DMS79 treated with DMSO at 0.1 percent for 48 hours (cell line): Measurements from ENCODE around the gene CHST8.
A peak's percentile ranks its signal among the peaks of the same experiment; 100 is the strongest.
"Not testable (repeated sequence)": the region's sequence is repeated elsewhere in the genome, so short reads cannot be mapped to it uniquely, and the experiment has no call there.

Experiments used
- DNase-seq: peaks from one replicate; lab custom pipeline; 2025; lab: John Stamatoyannopoulos, UW

Gene CHST8

DNA sequence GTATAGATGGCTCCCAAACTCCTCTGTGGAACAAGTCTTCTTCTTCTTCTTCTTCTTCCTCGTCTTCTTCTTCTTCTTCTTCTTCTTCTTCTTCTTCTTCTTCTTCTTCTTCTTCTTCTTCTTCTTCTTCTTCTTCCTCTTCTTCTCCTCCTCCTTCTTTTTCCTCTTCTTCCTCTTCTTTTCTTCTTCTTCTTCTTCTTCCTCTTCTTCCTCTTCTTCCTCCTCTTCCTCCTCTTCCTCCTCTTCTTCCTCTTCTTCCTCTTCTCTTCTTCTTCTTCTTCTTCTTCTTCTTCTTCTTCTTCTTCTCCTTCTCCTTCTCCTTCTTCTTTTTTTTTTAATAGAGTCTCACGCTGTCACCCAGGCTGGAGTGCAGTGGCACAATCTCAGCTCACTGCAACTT lies 3.4 kb upstream of the CHST8 start:
- not testable (repeated sequence) for DNase-seq

DNA sequence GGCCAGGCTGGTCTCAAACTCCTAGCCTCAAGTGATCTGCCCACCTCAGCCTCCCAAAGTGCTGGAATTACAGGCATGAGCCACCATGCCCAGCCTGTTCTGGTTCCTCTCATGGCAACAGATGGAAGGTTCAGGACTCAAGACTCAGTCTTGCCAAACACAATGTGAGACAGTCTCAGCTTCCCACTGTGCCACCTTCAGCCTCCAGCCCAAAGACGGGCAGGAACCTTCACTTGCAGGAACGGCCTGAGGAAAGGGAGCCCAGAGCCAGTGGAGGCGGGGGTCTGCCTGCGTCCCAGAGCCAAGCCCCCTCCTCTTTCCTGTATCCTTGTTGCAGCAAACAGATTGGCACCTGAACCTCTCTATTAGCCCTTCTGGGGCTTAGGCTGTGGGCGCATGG lies 2.9 kb upstream of the CHST8 start:
- no peak for DNase-seq

DNA sequence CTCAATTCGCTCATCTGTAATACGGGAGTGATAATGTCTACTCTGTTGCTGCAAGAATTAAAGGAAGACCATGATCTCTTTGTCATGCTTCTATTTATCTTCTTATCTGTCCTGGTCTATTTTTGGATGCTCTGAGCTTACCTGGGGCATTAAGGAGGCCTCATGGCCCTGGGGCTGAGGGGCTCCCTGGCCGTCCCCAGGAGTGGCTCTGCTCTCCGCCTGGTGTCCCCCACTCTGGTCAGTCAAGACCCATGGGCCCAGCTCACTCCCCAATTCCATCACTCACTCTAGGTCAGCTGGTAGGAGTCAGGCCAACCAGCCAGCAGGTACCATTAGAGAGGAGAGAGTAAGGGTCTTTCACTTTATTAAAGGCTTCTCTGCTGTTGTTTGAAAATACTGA lies 1.1 kb upstream of the CHST8 start:
- no peak for DNase-seq

DNA sequence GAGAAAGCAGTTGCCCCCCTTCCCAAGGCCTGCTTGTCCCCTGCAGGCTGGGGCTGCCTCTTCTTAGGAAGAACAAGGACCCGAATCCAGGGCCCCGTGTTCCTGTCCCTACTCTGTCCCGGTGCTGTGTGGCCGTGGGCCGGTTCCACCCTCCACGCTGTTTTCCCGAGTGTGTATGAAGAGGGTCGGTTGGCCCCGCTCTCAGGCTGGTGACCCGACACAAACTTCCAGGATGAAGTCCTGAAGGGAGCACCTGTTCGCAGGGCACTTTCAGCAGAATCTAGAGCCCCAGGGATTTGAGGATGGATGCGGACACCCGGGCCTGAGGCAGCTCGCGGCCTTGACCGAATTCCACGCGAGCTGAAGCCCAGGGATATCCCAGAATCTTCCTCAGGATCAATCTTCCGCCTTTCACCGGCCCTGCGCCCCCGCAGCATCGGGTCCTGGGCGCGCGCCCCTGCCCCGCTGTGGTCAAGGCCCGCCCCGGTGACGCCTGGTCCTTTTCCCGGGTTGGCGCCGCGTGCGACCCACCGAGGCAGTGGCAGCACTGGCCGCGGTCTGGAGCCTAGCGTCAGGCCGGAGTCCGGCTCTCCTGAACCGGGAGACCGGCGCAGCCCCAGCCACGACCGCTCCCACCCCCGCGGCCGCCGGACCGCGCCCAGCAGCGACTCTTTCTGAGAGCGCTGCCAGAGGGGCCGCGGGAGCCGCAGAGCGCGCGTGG lies 528 bp upstream of the CHST8 start:
- DNase-seq = no peak

DNA sequence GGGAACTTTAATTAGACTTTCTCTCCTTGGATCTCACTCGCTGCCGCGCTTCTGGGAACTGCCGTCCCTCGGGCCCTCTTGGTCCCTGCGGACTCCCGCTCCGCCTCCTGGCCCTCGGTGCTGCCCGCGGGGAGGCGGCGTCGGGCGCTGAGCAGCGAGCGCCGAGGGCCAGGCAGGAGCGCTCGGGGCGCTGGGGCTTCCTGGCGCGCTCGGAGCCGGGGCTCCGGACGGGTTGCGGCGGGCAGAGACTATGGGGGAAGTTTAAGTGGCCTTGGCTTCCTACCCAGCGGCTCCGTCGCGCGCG lies 704 bp downstream of the CHST8 start:
- no peak for DNase-seq

DNA sequence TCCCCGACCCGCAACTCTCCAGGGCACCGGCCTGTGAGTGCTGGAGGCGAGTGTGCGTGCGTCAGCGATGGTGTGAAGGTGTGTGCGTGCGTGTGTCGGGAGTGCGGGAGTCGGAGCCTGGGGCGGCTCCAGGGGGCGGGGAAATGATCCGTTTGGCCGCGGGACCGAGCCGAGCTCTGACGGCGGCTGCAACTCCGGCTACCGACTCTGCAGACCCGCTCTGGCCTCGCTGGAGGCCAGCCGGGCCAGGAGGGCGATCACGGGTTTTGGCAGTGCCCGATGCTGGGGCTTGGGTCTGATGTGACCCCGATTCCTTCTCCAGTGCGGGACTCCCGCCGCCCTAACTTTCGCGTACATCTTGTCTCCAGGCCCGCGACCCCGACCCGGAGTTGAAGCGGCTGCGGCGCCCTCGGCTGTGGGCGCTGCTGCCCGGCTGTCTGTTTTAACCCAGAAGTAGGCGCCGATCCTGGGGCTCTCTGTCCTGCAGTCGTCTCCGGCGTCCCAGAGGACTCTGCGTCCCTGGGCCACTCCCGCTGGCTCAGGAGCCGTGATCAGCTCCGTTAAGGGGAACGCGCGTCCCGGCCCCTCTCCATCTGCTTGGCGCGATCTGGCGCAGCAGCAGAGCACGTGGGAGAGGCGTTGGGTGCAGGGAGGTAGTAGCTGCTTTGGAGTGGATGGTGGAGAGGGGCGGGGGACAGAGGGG lies 1.2 kb downstream of the CHST8 start:
- DNase-seq = peak; percentile 15

DNA sequence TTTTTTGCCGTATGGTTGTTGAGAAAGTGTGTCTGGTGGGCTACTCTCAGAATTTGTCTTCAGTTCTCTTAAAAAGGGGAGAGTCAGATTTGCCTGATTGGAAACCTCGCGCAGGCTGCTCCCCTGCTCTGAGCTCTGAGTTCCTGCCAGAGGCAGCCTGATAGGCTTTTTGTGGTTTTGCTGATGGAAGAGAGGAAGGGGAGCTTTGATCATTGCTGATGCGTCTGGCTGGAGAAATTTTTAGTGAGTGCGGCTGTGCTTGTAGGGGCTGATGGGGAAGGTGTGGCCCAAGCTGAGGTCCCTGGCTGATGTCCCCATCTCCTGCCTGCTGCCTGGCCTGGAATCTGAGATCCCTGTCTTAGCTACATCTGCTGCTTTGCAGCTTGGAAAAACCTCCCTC lies 2.8 kb downstream of the CHST8 start:
- no peak for DNase-seq

DNA sequence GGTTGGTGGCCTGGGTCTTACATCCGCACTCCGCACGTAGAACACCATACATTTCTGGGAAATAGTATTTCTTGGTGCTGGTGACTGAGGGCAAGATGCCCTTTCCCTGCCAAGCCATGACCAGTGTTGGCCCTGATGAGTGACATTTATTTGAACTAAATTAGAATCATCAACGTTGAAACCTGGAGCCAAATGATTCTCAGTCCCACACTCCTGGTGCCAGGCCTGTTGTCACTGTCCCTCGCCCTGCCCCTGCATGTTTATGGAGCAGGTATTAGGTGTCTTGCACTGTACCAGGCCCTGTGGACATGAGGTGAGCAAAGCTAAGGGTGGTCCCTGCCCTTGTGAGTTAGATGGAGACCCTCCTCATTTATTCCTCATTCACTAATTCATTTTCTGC lies 5.8 kb downstream of the CHST8 start:
- DNase-seq = no peak

DNA sequence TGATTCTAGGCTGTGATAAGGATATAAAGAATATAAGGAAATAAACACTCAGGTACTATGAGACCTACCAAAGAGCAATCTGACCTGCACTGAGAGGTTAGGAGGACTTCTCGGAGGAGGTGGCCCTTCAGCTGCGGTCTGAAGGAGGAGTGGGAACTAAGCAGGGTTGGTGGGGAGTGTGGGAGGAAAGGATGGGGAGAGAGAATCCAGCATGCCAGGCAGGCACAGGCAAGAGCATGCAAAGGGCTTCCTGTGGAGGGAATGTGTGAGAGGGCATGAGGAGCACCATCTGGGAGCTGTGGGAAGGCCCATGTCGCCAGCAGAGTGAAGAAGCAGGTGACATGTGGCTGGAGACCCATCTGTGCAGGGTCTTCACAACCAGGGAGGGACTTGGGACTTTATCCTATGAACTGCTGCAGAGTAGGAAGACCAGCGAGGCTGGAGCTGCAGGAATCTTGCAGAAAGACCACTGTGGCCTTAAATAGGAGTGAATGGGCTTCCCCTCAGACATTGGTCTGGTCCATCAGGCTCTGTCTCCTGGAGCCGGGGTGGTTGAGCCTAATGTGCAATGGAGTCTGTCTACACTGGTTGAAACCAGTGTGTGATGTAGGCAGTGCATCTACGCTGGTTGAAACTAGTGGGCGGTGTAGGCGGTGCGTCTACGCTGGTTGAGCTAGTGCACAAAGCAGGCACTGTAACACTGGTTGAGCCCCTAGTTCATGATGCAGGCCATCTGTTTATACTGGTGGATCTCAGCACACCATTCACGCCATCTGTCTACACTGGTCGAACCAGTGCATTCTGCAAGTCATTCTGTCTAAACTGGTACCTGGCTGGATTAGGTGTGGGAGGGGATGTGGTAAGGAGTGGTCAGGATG lies 6.4 kb downstream of the CHST8 start:
- no peak for DNase-seq

DNA sequence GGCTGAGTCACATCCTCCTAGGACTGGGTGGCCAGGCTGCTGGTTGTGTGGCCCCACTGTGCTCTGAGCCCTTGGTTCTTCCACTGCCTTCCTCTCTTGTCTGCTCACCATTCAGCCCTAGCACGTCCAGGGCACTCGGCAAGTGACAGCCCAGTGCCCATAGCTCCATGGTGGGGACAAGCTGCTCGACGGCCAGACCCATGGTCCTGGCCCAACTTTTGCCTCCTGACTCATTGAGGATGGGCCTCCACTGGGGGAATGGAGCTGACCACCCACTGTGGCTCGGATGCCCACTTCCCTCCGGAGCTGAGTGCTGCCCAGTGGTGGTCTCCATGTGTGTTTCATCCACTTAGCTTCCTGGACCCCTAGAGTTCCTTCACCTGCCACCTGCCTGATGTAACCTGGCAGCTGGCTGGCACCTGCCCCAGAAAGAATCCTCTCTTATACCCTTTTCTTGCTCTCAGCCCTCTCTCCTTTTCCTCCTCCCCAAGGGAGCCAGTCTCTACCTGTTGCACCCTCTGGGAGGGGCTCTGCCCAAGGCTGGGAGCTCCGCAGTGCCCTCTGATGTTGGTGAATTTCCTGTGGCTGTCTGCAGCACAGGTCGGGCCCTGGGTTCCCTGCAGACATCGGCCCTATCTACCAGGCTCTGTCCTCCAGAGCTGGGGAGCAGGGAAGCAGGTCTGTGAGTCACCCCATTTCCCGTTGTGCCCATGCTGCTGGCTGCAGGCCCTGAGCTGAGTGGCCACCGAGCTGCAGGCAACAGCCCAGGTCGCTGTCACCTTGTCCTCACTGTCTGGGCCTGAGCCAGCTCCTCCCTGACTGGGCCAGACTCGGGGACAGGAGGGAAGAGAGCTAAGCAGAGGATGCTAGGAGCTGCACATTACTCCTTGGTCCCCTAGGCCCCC lies 7.4 kb downstream of the CHST8 start:
- no peak for DNase-seq

DNA sequence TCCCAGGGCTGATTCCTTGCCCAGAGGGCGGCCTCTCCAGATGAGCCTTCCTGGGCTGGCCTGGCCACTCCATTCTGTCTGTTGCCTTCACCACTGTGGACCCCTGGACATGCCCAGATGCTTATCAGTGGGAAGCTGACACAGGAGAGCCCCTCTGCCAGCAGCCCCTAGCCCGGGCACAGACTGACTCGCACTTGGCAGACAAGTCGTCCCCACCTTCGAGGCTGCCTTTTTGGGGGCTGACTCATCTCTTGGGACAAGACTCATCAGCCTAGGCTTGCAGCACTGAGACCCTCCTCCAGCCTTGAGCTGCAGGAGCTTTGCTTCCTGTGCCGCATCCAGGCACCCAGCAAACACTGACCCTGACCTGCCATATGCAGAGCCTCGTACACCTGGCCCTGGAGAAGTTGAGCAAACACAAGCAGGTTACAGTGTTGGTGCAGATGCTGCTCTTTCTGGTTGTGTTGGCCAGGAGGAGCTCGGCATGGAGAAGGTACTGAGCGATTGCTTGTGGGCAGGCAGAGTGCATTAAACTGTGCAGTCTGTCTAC lies 8.1 kb downstream of the CHST8 start:
- DNase-seq = no peak

DNA sequence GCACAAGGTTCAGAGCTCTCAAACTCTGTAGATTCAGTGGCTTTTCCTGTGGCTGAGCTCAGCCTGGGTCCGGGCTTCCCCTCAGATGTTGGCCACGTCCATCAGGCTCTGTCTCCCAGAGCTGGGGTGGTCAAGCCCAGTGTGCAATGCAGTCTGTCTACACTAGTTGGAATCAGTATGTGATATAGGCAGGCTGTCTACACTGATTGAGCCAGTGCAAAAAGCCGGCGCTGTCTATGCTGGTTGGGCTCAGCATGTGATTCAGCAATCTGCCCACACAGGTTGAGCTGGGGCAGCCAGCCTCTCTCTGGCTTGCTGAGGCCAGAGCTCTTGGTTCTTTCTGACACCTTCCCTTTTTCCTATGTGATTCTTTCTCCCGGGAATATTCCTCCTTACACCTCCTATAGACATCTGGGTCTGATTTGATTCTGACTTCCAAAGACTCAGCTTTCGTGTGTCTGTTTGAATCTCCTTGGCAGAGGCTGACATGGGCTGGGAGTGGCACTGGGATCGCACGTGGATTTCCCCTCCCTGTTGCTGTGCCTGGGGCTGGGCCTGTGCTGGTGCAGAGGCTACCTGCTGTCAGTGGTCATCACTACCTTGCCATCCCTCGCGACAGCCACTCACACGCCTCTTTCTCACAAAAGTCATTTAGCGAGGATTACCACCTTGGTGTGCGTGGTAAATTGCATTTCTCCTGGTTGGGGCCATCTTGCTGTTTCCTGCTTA lies 9.3 kb downstream of the CHST8 start:
- no peak for DNase-seq

DNA sequence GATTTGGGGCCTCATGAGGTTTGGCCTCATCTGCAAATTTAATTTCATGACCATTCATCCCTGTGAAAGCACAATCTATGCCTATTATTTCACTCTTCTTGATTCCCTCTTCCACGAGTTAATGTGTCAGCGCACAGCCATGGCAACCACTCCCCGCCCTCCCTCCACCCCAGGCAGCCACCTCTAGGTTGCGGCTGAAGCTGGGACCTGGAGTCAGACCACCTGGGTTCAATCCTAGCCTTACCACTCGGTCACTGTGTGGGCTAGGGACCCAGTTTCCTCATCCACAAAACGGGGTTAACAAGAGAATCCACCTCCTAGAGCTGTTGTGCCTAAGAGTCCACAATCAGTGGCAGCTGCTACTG lies 9.8 kb downstream of the CHST8 start:
- no peak for DNase-seq

DNA sequence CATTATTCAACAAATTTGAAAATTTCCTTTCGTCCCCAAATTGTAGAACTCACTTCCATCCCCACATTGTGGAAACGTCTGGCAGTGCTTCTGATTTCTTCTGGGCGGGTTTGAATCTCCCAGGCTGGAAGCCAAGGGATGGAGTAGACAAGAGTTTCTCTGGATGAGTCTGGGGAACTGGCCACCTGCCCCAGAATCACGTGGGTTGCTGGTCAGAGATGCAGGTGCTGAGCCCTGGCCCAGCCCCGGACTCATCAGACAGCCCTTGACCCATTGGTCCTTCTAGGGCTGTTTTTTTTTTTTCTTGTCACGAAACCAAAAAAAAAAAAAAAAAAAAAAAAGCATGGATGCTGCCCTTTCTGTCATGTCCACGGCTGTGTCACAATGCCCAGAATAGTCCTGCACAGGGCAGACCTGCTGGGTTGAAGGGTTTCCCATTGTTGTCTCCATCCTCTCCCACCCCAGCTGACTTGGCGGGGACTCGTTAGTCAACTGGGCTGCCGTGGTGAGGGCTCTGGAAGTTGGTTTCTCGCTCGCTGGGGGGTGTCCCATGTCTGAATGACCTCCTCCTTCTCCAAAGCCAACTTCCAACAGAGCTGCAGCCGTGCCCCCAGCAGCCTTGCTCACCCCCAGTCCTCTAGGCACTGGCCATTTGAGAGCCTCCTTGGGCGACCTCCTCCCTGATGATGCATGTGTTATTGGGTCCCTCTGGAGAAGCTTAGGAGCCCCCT lies 12.8 kb downstream of the CHST8 start:
- no peak for DNase-seq

DNA sequence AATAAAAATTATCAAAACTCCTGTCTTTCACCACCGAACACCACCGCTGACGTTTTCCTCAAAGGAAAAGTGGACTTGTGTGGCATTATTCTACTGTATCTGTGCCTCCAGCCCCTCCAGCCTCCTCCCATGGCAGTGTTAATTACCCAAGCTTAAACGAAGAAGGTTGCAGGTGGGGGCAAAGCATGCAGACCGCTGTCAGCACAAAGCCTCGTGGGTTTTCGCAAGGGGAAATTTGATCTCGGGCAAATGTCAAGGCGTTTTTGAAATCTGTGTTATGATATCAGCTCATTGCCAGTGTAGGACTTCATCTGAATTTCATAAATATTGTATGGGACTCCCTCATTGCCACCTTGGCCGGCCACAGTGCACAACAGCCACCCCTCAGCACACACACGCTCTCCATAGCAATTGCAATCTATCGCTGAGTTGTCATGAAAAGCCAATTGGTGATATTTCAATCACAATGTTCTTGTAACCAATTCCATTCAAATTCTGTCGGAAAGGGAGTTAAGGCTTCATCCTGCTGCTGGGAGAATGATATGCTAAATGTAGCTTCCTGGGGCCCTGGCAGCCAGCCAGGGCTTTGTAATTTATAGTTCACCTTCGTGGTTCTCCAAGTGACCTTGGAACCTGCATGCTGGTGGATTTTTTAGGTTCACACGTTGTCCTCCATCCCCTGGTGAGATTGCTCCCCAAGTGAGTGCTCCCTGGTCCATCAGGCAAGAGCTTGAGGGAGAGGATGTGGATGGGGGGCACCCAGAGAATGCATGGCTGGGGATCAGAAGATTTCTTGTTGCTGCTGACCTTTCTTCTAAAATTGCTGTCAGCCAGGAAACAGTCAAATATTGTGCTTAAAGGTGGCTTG lies 16.6 kb downstream of the CHST8 start:
- no peak for DNase-seq

DNA sequence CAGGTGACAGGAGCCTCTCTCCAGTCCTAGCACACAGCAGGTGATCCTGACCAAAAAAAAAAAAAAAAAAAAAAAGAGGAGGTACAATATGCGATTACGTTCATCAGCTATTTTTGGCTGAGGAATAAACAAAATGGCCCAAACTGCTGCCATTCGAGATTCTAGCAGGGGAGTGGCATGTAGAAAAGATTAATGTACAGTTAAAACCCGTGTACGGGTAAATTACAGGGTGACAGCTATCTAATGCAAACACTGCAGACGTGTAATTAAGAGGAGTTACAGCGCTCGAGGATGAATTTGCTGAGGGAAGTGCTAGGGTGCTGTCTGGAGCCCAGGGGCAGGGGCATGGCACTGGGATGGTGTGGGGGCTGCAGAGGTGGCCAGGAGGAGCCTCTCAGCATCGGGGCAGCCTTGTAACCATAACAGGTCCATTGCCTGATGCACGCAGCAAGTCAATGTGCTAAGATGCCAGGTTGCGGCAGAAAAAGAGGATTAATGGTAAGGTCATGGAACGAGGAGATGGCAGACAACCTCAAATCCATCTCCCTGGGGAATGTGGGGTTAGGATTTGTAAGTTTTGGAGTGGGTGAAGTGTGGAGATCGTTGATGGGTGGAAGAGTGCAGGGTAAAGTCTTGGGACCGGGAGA lies 17.4 kb downstream of the CHST8 start:
- peak; percentile 28 for DNase-seq

DNA sequence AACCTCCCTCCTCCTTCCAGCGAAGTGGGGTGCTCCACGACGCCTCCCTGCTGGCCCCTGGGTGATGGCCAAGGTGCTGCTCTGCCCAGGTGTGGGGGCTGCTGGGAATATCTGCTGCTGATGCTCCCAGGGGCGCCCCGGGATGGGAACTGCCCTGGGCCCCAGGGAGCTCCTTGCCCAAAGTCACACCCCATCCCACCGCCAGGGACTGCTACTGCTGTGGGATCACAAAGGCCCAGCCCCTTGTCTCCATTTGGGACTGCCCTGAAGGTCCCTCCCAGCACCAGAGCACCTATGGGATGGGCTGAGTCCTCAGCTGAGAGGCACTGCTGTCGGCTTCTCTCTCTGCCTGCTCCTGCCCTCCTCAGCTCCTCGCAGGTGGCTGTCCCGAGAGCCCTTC lies 19.0 kb downstream of the CHST8 start:
- DNase-seq = no peak

DNA sequence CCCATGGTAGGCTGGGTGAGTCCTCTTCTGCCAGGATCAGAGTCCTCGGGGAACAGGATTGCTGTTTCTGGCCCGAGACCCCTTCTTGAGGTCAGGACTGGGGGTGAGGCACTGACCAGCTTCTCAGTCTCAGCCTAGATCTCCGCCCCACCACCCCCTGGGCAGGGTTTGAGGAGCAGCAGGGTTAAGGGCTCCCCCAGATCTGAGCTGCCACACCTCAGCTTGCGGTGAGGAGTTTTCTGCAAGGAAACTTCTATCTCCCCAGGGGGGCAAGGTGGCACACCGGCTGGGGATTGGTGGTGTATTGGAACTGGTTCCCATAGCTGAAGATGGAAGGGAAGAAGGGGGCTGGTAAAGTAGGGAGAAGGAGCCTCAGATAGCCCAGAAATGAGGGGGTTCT lies 19.5 kb downstream of the CHST8 start:
- no peak for DNase-seq

DNA sequence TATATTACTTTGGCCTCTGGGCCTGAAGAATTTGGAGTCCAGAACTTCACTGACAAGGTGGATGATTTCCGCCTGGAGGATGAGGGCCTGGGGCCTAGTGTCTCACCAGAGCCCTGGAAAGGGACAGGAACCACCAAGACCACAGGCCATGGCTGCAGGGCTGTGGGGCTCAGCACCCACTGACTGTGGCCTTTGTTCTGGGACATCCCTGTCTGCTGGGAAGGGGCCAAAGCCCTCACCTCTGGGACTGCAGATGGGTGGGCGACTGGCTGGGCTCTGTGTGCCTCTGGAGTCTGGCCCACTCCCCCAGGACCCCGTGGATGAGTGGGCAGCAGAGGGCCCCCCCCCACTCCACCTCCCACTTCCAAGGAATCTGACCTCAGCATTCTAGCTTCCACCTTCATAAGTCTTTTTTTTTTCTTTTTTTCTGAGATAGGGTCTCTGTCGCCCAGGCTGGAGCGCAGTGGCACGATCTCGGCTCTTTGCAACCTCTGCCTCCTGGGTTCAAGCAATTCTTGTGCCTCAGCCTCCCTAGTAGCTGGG lies 20.3 kb downstream of the CHST8 start:
- DNase-seq = no peak
